ENCODE results near the gene RBM8A. TPM values are rescaled to one million over a fixed set of nuclear protein-coding genes. Genes with fewer than 3 reads are reported as not detected.
"Not testable (repeated sequence)": the region's sequence is repeated elsewhere in the genome, so short reads cannot be mapped to it uniquely, and the experiment has no call there.

The RBM8A gene
- total and polyA plus RNA-seq, 2 donors (not counting 1 experiment from before 2014, with no cell fraction given): 137 to 169 TPM

- Histone ChIP-seq H3K9ac (ENCODE audit: low read length) (no peak overlapping the region), H3K9me3 (ENCODE audit: control extremely low read depth in 1 of 3, control insufficient read depth in 2 of 3, insufficient read depth in 1 of 3, low read length in 2 of 3) (no peaks in the 10 kb centered on the region), H3K79me2 (ENCODE audit: control insufficient read depth, insufficient read depth, low read length) (no peaks in the 10 kb centered on the region), H3K4me3 (ENCODE audit: control extremely low read depth in 1 of 5, extremely low read depth in 1 of 5, insufficient read depth in 1 of 5, low read depth in 2 of 5, low read length in 4 of 5) (no peak overlapping the region), H3K27ac (ENCODE audit: low read length in 2 of 2) (no peak overlapping the region), H3K4me1 (ENCODE audit: control insufficient read depth in 2 of 2, insufficient read depth in 2 of 2, low read length in 2 of 2) (peaks cover 10 to 18% of the 10 kb centered on the region in 2 donors), H3K27me3 (replicated peaks in 1 of 4; ENCODE audit: control extremely low read depth in 1 of 4, control insufficient read depth in 3 of 4, insufficient read depth in 4 of 4, low read length in 3 of 4) (no peaks in the 10 kb centered on the region), H4K20me1 (ENCODE audit: control insufficient read depth, insufficient read depth, low read length, poor library complexity, severe bottlenecking) (no peaks in the 10 kb centered on the region), H3K4me2 (replicated peaks; ENCODE audit: low read depth, low read length, poor library complexity, severe bottlenecking) (no peak overlapping the region), H3K36me3 (replicated peaks in 1 of 2; ENCODE audit: control extremely low read depth in 1 of 2, control insufficient read depth in 1 of 2, extremely low read depth in 1 of 2, insufficient read depth in 2 of 2, low read length in 1 of 2) (peaks cover 2 to 23% of the 10 kb centered on the region in 2 experiments), H2AFZ (ENCODE audit: insufficient read depth, low read depth, low read length, poor library complexity, severe bottlenecking) (no peak overlapping the region)
- Mint-ChIP-seq H3K27me3 (no peaks in the 10 kb centered on the region), H3K4me1 (peaks cover 20% of the 10 kb centered on the region), H3K4me3 (no peak overlapping the region), H3K9me3 (ENCODE audit: insufficient read depth) (no peaks in the 10 kb centered on the region), H3K27ac (no peak overlapping the region)
- ATAC-seq (ENCODE audit: low read depth) (no peak), DNase-seq (no peak)
- CTCF ChIA-PET: interaction anchor here (0.7 to 1.2 kb wide), 2 partner anchors 19 to 22 kb away, joined by 3 to 4 read pairs; partner anchors contain the start of gene LIX1L
- POLR2A ChIA-PET: no interaction called here
- TF ChIP-seq EZH2 (IDR thresholded peaks at IDR 0.05; ENCODE audit: borderline replicate concordance, insufficient read depth, low read depth, low read length, poor library complexity, severe bottlenecking) (no peak), CTCF (IDR thresholded peaks at IDR 0.05) (no peak)
- intact Hi-C loops (cut with micrococcal nuclease): no loop called here
Measured at GRCh38 chr1:145935708-145936107, 8.4 kb upstream of the RBM8A start.

- H3K79me2 ChIP-seq (ENCODE audit: control insufficient read depth, insufficient read depth, low read length); H3K9ac ChIP-seq (ENCODE audit: low read length); H3K9me3 ChIP-seq (ENCODE audit: control extremely low read depth in 1 of 3, control insufficient read depth in 2 of 3, insufficient read depth in 1 of 3, low read length in 2 of 3); H3K9me3 Mint-ChIP-seq (ENCODE audit: insufficient read depth); H3K27me3 ChIP-seq (replicated peaks in 1 of 4; ENCODE audit: control extremely low read depth in 1 of 4, control insufficient read depth in 3 of 4, insufficient read depth in 4 of 4, low read length in 3 of 4); ATAC-seq (ENCODE audit: low read depth); H3K4me3 ChIP-seq (ENCODE audit: control extremely low read depth in 1 of 5, extremely low read depth in 1 of 5, insufficient read depth in 1 of 5, low read depth in 2 of 5, low read length in 4 of 5); H3K27me3 Mint-ChIP-seq; H4K20me1 ChIP-seq (ENCODE audit: control insufficient read depth, insufficient read depth, low read length, poor library complexity, severe bottlenecking): not testable (repeated sequence)
- ChIA-PET CTCF (interaction anchor here (1.8 kb wide), 1 partner anchor 25 kb away, joined by 8 read pairs; the partner anchor contains the start of gene LIX1L), POLR2A (interaction anchor here (2.5 kb wide), 1 partner anchor 26 kb away, joined by 10 read pairs; the partner anchor contains the start of gene LIX1L)
- DNase-seq: peak; percentile 78
- Histone ChIP-seq H3K27ac (ENCODE audit: low read length in 2 of 2) (peak overlapping the region in 1 of 2 donors; percentile 59), H3K4me2 (replicated peaks; ENCODE audit: low read depth, low read length, poor library complexity, severe bottlenecking) (peak overlapping the region; percentile 22), H2AFZ (ENCODE audit: insufficient read depth, low read depth, low read length, poor library complexity, severe bottlenecking) (peak overlapping the region; percentile 27), H3K4me1 (ENCODE audit: control insufficient read depth in 2 of 2, insufficient read depth in 2 of 2, low read length in 2 of 2) (peaks cover 17 to 30% of the 10 kb centered on the region in 2 donors), H3K36me3 (replicated peaks in 1 of 2; ENCODE audit: control extremely low read depth in 1 of 2, control insufficient read depth in 1 of 2, extremely low read depth in 1 of 2, insufficient read depth in 2 of 2, low read length in 1 of 2) (peaks cover 2 to 20% of the 10 kb centered on the region in 2 experiments)
- H3K4me3 Mint-ChIP-seq: peak overlapping the region; percentile 68
- H3K27ac Mint-ChIP-seq: peak overlapping the region; percentile 89
- intact Hi-C loops (cut with micrococcal nuclease): loop anchor here (1.0 kb wide), 1 partner anchor 26 kb away; the partner anchor contains the start of gene LIX1L
- 0% methylated on average over 3 of the region's 9 CpGs for WGBS (ENCODE audit: insufficient coverage)
- peaks cover 23% of the 10 kb centered on the region for H3K4me1 Mint-ChIP-seq
Measured at GRCh38 chr1:145932522-145933009, 5.3 kb upstream of the RBM8A start.
